Measurements from ENCODE around the gene PPP4R2.

Gene PPP4R2

DNA sequence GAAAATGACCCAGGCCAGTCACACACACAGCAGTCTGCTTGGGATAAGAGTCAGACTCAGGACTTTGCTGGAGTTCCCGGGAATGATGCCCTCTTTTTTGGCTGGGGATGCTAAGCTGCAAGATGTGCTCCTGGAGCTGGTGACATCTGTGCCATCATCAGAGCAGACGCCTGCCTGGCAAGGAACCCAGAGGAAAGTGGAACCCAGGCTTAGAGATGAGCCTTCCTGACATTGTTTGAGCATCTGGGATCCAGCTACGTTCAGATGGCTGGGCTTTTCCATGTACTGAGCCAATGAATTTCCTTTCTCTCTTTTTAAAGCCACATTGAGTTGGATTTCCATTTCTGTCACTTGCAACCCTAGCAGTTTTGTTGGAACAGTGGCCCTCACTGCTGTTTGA is 118.1 kb downstream of the PPP4R2 start:
- DNase-seq (ENCODE audit: low read depth): no peak

- no peak for DNase-seq (ENCODE audit: low read depth)
These were observed 119.2 kb downstream of the PPP4R2 start for GRCh38 chr3:73115806-73116205.
